Pancreas (tissue), 10 donors: ENCODE results near the gene TNIP1. TPM values are rescaled to one million over a fixed set of nuclear protein-coding genes. Genes with fewer than 3 reads are reported as not detected.
A peak's percentile ranks its signal among the peaks of the same experiment; 100 is the strongest.

Source experiments
- ATAC-seq, 4 donors: fragments of 200-7000 bp; cut with Tn5 transposase; one replicate each; pipeline versions ENCODE4 v1.8.0 to v1.9.1; 2020; ENCODE audit warnings: mild to moderate bottlenecking in 4 of 4, moderate library complexity in 4 of 4
- DNase-seq, 6 donors: peaks; one replicate each; pipeline ENCODE4 v3.0.0-alpha.2; 2020
- FAIRE-seq: peaks from 2 replicates; lab custom pipeline; 2012; peaks lifted over from hg19 to GRCh38; lab: Jason Lieb, UNC
- H3K27ac ChIP-seq, 4 donors: fragments of 200-600 bp; sonication (generic); 1 replicate in 3 of 4; 2 replicates in 1 of 4; pipeline versions ENCODE4 v1.5.0 to v1.8.0; 2020
- H3K27me3 ChIP-seq, 4 donors: fragments of 200-600 bp; one replicate each; pipeline ENCODE4 v1.8.0; 2021
- H3K36me3 ChIP-seq, 3 donors: fragments of 200-600 bp; sonication (generic) in 1 of 3; one replicate each; pipeline versions ENCODE4 v1.5.0 to v1.8.0; 2020 to 2021
- H3K4me1 ChIP-seq, 3 donors: fragments of 200-600 bp; one replicate each; pipeline ENCODE4 v1.8.0; 2021
- H3K4me3 ChIP-seq, 4 donors: fragments of 200-600 bp; sonication (generic) in 2 of 4; one replicate each; pipeline versions ENCODE4 v1.5.0 to v1.8.0; 2020 to 2021
- H3K9me3 ChIP-seq, 4 donors: fragments of 200-600 bp; one replicate each; pipeline ENCODE4 v1.8.0; 2021
- WGBS, 2 donors: extraction: QIAGEN DNeasy Blood & Tissue Kit; methylation state at CpG; one replicate each; pipeline ENCODE4 v1.1.7; 2013; 5-methylcytosine and 5-hydroxymethylcytosine counted together
- intact Hi-C, 3 donors: fragments of 100-400 bp; cut with DNase I; formaldehyde crosslinking; loops; one replicate each; pipeline versions ENCODE4 v1.11.1 to v1.14.2; 2022
- polyA plus RNA-seq, 2 donors: library from polyadenylated mRNA; stranded (reverse); fragments of 200-250 nt; gene quantifications; one replicate each; pipeline ENCODE4 v1.2.3, GENCODE V29; 2013
- total RNA-seq, 6 donors: library from RNA; stranded (reverse); fragmentation: NEBNext Ultra II Directional in 4 of 6; extraction: Animal tissue kit (Norgen Biotek cat#: 25700) in 4 of 6; gene quantifications; one replicate each; pipeline versions ENCODE4 v1.2.1 to v1.2.4, GENCODE V29; 2021 to 2023
- TF ChIP-seq, protein P1 (sequence below), 4 donors: fragments of 200-600 bp; sonication (generic) in 3 of 4; IDR thresholded peaks; one replicate each; pipeline versions ENCODE4 v1.5.0 to v1.8.0; 2021; ENCODE audit warnings: antibody characterized with exemption in 4 of 4
- donor health status: healthy with polysubstance abuse.
- donor health status: DM: no; HTN: no; CAD: no; lungs with moderate emphysema.
- donor health status: DM: no; HTN: no; CAD: no.
- donor health status: control.
- donor health status: control.
- donor health status: Bipolar disorder and iron deficiency.
- donor health status: DM: yes; HTN: yes; CAD: no.
- donor health status: DM: no; HTN: no; CAD: no.
- donor health status: DM: no; HTN: no; CAD: no.
- donor health status: DM: yes; HTN: yes; CAD: no.

The TNIP1 gene
- total and polyA plus RNA-seq, 8 donors: 36.4 to 118 (median 69.3) TPM

DNA sequence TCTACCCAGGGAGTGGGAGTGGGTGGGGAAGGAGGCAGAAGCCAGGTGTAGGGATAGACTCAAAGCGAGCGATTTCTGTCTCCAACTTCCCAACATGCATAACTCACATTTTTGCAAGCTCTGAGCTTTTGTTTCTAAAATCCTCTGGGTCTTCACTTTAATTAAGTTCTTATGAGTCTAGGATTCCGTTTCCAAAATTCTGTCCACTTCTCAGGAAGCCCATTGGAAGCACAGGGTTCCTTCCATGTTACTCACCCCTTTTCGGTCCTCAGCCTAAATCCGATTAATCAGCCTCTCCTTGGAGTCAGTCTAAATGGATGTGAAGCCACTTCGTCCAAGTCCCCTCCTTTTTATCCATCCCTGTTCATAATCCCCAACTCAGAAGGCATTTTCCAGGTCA is 59.1 kb downstream of the TNIP1 start:
- H3K4me1 ChIP-seq: peaks cover 0 to 7% (median 4%) of the 10 kb centered on the region in 3 donors
- peak overlapping the region in 1 of 4 donors; percentile 5 for H3K27ac ChIP-seq
- peaks cover 0 to 7% (median 0%) of the 10 kb centered on the region in 3 donors for H3K36me3 ChIP-seq
- H3K27me3 ChIP-seq: no peaks in the 10 kb centered on the region
- WGBS, 2 donors: 88 to 89% methylated on average over 6 of the region's 6 CpGs
- ATAC-seq (no peak), FAIRE-seq (no peak), DNase-seq (no peak)
- intact Hi-C loops: no loop called here
- TF ChIP-seq, protein P1, sequence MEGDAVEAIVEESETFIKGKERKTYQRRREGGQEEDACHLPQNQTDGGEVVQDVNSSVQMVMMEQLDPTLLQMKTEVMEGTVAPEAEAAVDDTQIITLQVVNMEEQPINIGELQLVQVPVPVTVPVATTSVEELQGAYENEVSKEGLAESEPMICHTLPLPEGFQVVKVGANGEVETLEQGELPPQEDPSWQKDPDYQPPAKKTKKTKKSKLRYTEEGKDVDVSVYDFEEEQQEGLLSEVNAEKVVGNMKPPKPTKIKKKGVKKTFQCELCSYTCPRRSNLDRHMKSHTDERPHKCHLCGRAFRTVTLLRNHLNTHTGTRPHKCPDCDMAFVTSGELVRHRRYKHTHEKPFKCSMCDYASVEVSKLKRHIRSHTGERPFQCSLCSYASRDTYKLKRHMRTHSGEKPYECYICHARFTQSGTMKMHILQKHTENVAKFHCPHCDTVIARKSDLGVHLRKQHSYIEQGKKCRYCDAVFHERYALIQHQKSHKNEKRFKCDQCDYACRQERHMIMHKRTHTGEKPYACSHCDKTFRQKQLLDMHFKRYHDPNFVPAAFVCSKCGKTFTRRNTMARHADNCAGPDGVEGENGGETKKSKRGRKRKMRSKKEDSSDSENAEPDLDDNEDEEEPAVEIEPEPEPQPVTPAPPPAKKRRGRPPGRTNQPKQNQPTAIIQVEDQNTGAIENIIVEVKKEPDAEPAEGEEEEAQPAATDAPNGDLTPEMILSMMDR (IDR thresholded peaks at IDR 0.05): no peak
- H3K4me3 ChIP-seq: peak overlapping the region in 2 of 4 donors; percentile 64 to 75
- no peaks in the 10 kb centered on the region for H3K9me3 ChIP-seq

DNA sequence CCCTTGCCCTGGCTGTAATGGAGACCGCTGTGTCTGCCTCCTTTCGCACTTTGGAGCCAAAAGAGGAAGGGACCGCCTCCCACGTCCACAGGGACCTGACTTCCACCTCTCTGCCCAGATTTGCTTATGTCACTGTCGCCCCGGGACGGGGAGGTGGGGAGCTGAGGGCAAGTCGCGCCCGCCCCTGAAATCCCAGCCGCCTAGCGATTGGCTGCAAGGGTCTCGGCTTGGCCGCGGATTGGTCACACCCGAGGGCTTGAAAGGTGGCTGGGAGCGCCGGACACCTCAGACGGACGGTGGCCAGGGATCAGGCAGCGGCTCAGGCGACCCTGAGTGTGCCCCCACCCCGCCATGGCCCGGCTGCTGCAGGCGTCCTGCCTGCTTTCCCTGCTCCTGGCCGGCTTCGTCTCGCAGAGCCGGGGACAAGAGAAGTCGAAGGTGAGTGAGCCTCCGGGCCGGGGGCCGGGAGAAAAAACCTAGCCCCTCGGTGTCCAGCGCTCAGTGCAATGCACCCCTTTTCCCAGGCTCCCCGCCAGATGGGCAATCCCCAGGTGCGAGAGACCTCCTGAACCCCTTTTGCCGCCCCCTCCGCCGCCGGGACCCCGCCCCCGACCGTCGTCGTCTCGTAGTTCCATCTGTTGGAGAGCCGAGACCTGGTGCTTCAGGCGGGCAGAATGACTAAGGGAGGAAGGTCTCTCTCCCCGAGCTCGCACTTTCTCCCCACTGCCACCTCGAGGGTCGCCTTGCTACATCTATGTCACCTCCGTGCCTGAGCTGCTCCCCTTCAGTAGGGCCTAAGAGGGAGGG is 60.3 kb downstream of the TNIP1 start, which contains the start of gene GPX3:
TSS of gene GPX3 (plus strand) at position 288 of the 807 bp plus-strand sequence. CDS start at position 352, 64 bp downstream.
- no peak for FAIRE-seq
- H3K4me1 ChIP-seq: peaks cover 0 to 7% (median 4%) of the 10 kb centered on the region in 3 donors

DNA sequence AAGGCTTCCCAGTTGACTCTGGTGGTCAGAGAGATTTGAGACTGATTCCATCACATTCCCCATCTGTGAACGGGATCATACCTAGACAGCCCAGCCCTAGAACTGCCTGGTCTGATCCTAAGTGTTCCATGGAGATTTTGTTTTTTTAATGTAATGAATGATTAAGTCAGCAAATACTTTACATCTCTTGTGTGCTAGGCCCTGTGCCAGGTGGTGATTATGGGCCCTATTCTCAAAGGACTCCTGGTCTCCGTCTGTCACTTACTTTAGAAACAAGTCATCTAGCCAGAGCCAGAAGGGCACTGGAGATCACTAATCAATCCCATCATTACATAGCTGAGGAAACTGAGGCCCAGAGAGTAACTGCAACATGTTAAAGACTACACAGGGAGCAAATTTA is 61.5 kb downstream of the TNIP1 start:
- DNase-seq: no peak
- TF ChIP-seq, protein P1 (IDR thresholded peaks at IDR 0.05): no peak
- no peak for FAIRE-seq
- intact Hi-C loops: no loop called here
- no peaks in the 10 kb centered on the region for H3K36me3 ChIP-seq
- H3K27me3 ChIP-seq: no peaks in the 10 kb centered on the region
- no peak for ATAC-seq
- no peak overlapping the region for H3K4me3 ChIP-seq
- H3K27ac ChIP-seq: no peak overlapping the region
- peaks cover 0 to 6% (median 4%) of the 10 kb centered on the region in 3 donors for H3K4me1 ChIP-seq
- WGBS, 2 donors: 86 to 97% methylated on average over 2 of the region's 2 CpGs
- H3K9me3 ChIP-seq: no peaks in the 10 kb centered on the region

More for the DNA sequence above, 60.3 kb downstream of the TNIP1 start, which contains the start of gene GPX3:
- DNase-seq (peak; percentile 80 to 92 (median 90)), ATAC-seq (peak; percentile 93 to 95 (median 94))
- 1 to 2% methylated on average over 53 to 54 of the region's 54 CpGs for WGBS, 2 donors
- Histone ChIP-seq H3K27me3 (no peaks in the 10 kb centered on the region), H3K27ac (peak within 1 kb of the TSS in 3 of 4 donors; percentile 12 to 25 (median 17)), H3K4me3 (peak within 1 kb of the TSS; percentile 45 to 75 (median 56)), H3K9me3 (no peaks in the 10 kb centered on the region), H3K36me3 (no peaks in the 10 kb centered on the region)
- intact Hi-C loops: no loop called here
- TF ChIP-seq, protein P1 (IDR thresholded peaks at IDR 0.05): no peak

DNA sequence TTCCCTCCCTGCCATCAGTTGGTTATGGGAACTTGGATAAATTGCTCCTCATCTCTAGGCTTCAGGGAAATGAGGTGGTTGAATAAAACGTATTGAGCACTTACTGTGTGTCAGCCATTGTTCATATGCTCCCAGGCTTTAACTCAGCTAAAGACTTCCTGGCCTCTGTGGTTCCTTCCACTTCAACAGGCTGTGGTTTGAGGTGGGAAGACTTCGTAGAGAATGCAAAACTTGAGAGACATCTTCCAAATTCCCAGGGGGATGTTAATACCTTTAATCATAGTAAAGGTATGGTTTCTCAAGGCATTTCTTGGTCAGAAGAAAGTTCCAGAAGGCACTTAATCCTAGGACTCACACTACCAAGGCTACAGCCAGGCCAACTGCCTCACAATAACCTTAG is 62.0 kb downstream of the TNIP1 start:
- TF ChIP-seq, protein P1 (IDR thresholded peaks at IDR 0.05): no peak
- no peak overlapping the region for H3K4me3 ChIP-seq
- intact Hi-C loops: no loop called here
- no peaks in the 10 kb centered on the region for H3K9me3 ChIP-seq
- FAIRE-seq (no peak), ATAC-seq (no peak), DNase-seq (no peak)
- 70 to 75% methylated on average over 2 of the region's 2 CpGs for WGBS, 2 donors
- no peaks in the 10 kb centered on the region for H3K36me3 ChIP-seq
- no peaks in the 10 kb centered on the region for H3K27me3 ChIP-seq
- H3K27ac ChIP-seq: no peak overlapping the region
- peaks cover 0 to 4% (median 1%) of the 10 kb centered on the region in 3 donors for H3K4me1 ChIP-seq

DNA sequence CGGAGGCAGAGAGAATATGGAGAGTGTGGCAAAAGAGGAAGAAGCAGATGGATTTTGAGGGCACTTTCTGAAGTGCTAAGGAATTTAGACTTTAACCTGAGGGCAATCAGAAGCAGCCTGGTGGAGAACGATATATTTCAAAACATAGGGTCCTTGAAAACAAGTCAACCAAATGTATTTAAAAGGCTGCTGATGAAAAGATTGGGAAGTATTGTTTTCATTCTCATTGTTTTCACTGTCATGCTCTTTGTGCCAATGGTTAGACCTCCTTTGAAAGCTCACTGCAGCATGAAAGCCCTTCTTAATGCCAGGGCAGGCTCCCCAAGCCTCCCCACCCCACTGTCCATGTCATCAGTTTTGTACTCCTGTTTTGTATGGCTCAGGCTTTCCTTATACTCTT is 62.9 kb downstream of the TNIP1 start:
- Histone ChIP-seq H3K27me3 (no peaks in the 10 kb centered on the region), H3K36me3 (no peaks in the 10 kb centered on the region), H3K27ac (no peak overlapping the region), H3K4me1 (no peaks in the 10 kb centered on the region), H3K9me3 (no peaks in the 10 kb centered on the region), H3K4me3 (no peak overlapping the region)
- TF ChIP-seq, protein P1 (IDR thresholded peaks at IDR 0.05): no peak
- 81 to 82% methylated on average over 2 of the region's 2 CpGs for WGBS, 2 donors
- intact Hi-C loops: no loop called here
- FAIRE-seq: no peak
- ATAC-seq: no peak
- no peak for DNase-seq
